Measurements from ENCODE around the gene PWWP2B.
A peak's percentile ranks its signal among the peaks of the same experiment; 100 is the strongest.
"Not testable (repeated sequence)": the region's sequence is repeated elsewhere in the genome, so short reads cannot be mapped to it uniquely, and the experiment has no call there.

PWWP2B gene

GRCh38 chr10:132420981-132421846 lies 24.2 kb downstream of the PWWP2B start:
- DNase-seq, result no peak

GRCh38 chr10:132421847-132422751 lies 25.1 kb downstream of the PWWP2B start:
- no peak for DNase-seq

GRCh38 chr10:132422903-132423825 lies 26.2 kb downstream of the PWWP2B start:
- no peak for DNase-seq

- DNase-seq, result no peak
Observed at GRCh38 chr10:132423966-132424861, 27.2 kb downstream of the PWWP2B start.

GRCh38 chr10:132425029-132425756 lies 28.2 kb downstream of the PWWP2B start:
- DNase-seq, result no peak

- no peak for DNase-seq
Observed at GRCh38 chr10:132425757-132426155, 28.8 kb downstream of the PWWP2B start.

GRCh38 chr10:132427006-132427771 lies 30.2 kb downstream of the PWWP2B start:
- no peak for DNase-seq

GRCh38 chr10:132427939-132428367 lies 31.0 kb downstream of the PWWP2B start:
- DNase-seq, result no peak

- no peak for DNase-seq
Observed at GRCh38 chr10:132428486-132428995, 31.5 kb downstream of the PWWP2B start.

- no peak for DNase-seq
Observed at GRCh38 chr10:132429281-132430230, 32.6 kb downstream of the PWWP2B start.

- DNase-seq, result no peak
Observed at GRCh38 chr10:132430231-132430743, 33.3 kb downstream of the PWWP2B start.

- DNase-seq, result no peak
Observed at GRCh38 chr10:132430861-132431271, 33.9 kb downstream of the PWWP2B start.

- no peak for DNase-seq
Observed at GRCh38 chr10:132431537-132432175, 34.7 kb downstream of the PWWP2B start.

GRCh38 chr10:132432176-132432540 lies 35.2 kb downstream of the PWWP2B start:
- no peak for DNase-seq

GRCh38 chr10:132433671-132434340 lies 36.8 kb downstream of the PWWP2B start:
- no peak for DNase-seq

- DNase-seq, result peak in 1 of 2 experiments; percentile 40
Observed at GRCh38 chr10:132434405-132435005, 37.5 kb downstream of the PWWP2B start.

- DNase-seq, result not testable (repeated sequence)
Observed at GRCh38 chr10:132435320-132435719, 38.3 kb downstream of the PWWP2B start.
